GM10248 (cell line): ENCODE results near the gene ACY1.

Experiments used
- CTCF ChIA-PET: fragments of 300-600 bp; sonication (Branson Sonifier 250); formaldehyde crosslinking; extraction: SDS; loops from one replicate; lab custom pipeline; 2021; ENCODE audit warnings: antibody characterized with exemption; lab: Yijun Ruan, JAX
- POLR2A ChIA-PET: fragments of 350-650 bp; sonication (Branson Sonifier 250); formaldehyde crosslinking; extraction: SDS; loops from one replicate; lab custom pipeline; 2020; ENCODE audit warnings: antibody characterized with exemption; lab: Yijun Ruan, JAX
- DNase-seq: peaks from one replicate; pipeline ENCODE4 v3.0.0; 2012; ENCODE audit errors: extremely low spot score
- TF ChIP-seq, protein P1 (sequence below): IDR thresholded peaks from 2 replicates; pipeline ENCODE4 v1.5.1; 2012; ENCODE audit warnings: mild to moderate bottlenecking, low read depth; ENCODE audit errors: extremely low read depth, missing control alignments, control extremely low read depth

The ACY1 gene

DNA sequence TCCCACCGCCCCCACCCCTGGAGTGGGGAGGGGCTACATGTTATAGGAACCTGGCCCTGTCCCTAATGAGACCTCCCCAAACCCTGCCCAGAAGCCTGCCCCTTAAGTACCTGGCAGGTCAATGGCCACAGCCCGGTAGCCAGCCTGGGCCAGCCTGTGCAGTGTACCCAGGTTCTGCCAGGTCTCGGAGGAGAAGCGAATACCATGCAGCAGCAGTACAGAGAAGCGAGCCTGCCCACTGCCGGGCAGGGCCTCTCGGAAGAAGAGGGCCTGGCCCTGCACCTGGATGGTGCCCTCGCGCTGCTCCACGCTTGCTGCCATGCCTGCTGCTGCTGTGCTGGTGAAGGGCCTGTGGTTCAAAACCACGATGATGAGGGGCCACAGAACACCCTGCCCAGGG is 12.0 kb upstream of the ACY1 start:
- CTCF ChIA-PET, result interaction anchor here (0.8 to 6.0 kb wide), 4 partner anchors 10 to 29 kb away, joined by 3 to 40 read pairs (median 10); partner anchors contain the start of genes ACY1, PARP3 and RRP9
- no peak for DNase-seq
- TF ChIP-seq, protein P1, sequence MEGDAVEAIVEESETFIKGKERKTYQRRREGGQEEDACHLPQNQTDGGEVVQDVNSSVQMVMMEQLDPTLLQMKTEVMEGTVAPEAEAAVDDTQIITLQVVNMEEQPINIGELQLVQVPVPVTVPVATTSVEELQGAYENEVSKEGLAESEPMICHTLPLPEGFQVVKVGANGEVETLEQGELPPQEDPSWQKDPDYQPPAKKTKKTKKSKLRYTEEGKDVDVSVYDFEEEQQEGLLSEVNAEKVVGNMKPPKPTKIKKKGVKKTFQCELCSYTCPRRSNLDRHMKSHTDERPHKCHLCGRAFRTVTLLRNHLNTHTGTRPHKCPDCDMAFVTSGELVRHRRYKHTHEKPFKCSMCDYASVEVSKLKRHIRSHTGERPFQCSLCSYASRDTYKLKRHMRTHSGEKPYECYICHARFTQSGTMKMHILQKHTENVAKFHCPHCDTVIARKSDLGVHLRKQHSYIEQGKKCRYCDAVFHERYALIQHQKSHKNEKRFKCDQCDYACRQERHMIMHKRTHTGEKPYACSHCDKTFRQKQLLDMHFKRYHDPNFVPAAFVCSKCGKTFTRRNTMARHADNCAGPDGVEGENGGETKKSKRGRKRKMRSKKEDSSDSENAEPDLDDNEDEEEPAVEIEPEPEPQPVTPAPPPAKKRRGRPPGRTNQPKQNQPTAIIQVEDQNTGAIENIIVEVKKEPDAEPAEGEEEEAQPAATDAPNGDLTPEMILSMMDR, result no peak
- POLR2A ChIA-PET, result no interaction called here

DNA sequence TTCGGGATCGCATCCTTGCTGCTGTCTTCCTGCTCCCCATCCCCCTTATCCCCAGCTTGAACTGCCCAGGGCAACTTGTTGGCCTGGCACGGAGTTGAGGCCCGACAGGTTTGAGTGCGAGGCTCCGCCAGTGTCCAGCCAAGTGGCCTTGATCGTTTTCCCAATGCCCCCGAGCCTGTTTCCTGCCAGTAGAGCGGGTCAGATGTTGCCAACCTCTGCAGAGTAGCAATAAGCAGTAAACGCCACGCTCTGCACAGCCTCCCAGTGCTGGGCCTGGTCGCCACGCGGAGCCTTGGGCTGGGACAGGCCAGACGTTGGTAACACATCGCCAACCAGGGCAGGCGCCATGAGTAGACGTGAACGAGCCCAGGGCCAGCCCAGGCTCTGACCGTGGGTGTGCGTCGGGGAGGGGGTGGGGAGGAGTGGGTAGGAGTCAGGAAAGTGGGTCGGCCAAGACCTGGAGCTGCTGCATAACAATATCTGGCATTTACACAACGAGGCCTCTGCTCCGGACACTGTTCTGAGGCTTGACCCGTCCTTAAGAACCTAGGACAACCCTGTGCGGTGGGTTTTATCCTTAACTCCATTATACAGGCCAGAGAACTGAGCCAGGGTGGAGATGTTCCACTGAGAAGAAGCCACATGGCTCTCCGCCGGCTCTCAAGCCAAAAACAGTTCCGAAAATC is 8.9 kb upstream of the ACY1 start:
- ChIA-PET CTCF (interaction anchor here (0.7 to 3.6 kb wide), 26 partner anchors 9 to 1728 kb away, joined by 3 to 64 read pairs (median 5); partner anchors contain the start of genes ACY1, DUSP7, GPR62 and PARP3), POLR2A (interaction anchor here (0.8 to 1.5 kb wide), 4 partner anchors 8 to 31 kb away, joined by 3 to 7 read pairs (median 4); partner anchors contain the start of gene RPL29)
- TF ChIP-seq, protein P1, result no peak
- no peak for DNase-seq

DNA sequence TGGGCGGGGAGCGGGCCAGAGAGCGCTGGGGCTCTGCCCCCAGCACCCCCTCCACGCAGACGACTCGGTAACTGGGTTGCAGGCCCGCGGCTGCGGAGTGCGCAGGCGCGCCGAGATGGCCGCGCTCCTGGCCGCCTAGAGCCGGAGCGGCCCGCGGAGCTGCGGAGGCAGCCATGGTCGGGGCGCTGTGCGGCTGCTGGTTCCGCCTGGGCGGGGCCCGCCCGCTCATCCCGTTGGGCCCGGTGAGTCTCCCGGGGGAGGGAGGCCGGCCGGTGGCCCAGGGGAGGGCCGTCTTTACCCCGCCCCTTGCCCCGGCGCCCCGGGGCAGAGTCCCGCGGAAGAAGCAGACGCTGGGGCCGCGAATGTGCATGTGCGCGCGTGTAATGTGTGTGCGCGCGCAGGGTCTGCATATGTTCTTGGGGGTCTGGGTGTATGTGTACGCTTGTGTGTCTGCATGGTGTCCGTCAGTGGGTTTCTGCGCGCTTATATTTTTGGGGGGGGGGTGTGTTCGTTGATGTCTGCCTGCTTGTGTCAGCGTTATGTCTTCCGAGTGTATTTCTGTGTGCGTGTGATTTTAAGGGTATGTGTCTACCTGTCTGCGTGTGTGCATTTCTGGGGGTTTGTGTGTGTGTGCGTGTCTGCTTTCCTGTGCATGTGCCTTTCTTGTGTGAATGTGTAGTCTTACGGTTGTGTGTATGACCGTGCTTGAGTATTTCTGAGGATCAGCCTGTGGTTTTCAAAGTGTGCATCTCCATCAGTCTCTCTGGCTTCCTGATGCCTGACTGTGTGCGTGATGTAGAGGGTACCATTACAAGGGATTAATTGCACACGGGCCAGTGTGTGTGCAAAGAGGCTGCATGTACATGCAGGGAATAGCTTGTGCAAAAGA is 8.1 kb upstream of the ACY1 start, which contains the start of gene ABHD14A:
Gene ABHD14A (plus strand): TSS at position 102 of the 889 bp plus-strand sequence. CDS start 72 bp downstream, at position 174.
- DNase-seq, result peak; percentile 92

DNA sequence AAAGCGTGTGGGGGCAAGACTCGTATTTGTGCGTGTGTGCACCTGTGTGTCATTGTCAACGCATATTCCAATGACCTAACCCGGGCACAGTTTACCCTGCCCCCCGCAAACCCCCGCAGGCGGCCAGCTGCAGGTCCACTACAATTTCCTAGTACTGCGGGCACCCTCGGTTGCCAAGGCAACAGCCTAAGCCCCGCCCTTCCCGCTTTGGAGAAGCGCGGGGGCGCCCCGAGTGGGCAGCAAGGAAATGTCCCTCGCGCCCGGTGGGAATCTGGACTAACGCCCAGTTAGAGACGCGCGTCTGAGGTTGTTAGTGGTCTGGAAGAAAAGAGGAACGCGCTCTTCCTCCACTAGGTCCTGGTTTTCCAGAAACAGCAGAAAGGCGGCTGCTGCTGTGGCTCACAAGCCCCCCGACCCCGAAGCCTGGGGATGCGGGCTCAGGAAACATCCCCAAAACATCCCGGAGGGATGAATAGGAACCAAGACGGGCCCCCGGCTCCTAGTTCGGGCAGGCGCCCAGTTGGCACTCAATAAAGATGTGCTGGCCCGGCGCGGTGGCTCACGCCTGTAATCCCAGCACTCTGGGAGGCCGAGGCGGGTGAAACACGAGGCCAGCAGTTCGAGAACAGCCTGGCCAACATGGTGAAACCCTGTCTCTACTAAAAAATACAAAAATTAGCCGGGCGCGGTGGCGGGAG is 7.3 kb upstream of the ACY1 start:
- POLR2A ChIA-PET, result interaction anchor here (1.8 kb wide), 1 partner anchor 11 kb away, joined by 4 read pairs; no protein-coding TSS in a partner anchor
- DNase-seq, result no peak
- CTCF ChIA-PET, result interaction anchor here (1.3 to 3.6 kb wide), 4 partner anchors 7 to 31 kb away, joined by 5 to 64 read pairs (median 26); partner anchors contain the start of gene ACY1
- TF ChIP-seq, protein P1, result no peak

More for the DNA sequence above, 8.1 kb upstream of the ACY1 start, which contains the start of gene ABHD14A:
- ChIA-PET CTCF (interaction anchor here (0.7 to 3.6 kb wide), 10 partner anchors 8 to 66 kb away, joined by 3 to 64 read pairs (median 9); partner anchors contain the start of genes ACY1, PARP3 and RRP9), POLR2A (interaction anchor here (1.8 kb wide), 1 partner anchor 12 kb away, joined by 4 read pairs; no protein-coding TSS in a partner anchor)
- TF ChIP-seq, protein P1, result no peak

DNA sequence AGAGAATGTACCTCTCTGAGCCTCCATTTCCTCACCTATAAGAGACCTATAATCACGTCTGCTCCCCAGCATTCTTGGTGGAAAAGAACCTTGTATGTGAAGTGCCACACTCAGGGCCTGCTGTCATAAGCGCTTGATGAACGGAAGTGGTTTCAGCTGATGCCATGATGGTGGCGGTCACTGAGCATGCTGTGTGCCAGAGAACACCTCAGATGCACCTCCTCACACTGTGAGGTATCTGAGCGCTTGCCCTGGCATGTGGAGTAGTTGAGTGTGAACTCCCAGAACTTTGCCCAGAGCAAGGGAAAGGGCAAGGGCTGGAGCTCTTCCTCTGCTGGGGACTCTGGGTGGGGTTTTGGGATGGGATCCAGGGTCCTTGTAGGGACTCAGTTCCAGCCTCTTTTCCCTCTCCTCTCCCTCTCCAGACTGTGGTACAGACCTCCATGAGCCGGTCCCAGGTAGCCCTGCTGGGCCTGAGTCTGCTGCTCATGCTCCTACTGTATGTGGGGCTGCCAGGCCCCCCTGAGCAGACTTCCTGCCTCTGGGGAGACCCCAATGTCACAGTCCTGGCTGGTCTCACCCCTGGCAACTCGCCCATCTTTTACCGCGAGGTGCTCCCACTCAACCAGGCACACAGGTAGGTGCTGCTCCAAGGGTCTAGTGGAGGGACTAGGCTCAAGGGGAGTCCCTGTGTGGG is 5.7 kb upstream of the ACY1 start:
- ChIA-PET POLR2A (interaction anchor here (1.8 kb wide), 1 partner anchor 10 kb away, joined by 4 read pairs; no protein-coding TSS in a partner anchor), CTCF (interaction anchor here (1.8 kb wide), 1 partner anchor 36 kb away, joined by 5 read pairs; the partner anchor contains the start of gene RRP9)
- no peak for DNase-seq
- TF ChIP-seq, protein P1, result no peak
